NB4 (cell line): ENCODE results near the gene ENOSF1.

Experiments
- MYC ChIP-seq: IDR thresholded peaks from 2 replicates; pipeline ENCODE4 v1.6.1; 2011; ENCODE audit warnings: low read depth, low read length
- POLR2A ChIP-seq: IDR thresholded peaks from 2 replicates; pipeline ENCODE4 v1.6.1; 2011; ENCODE audit warnings: mild to moderate bottlenecking; ENCODE audit not compliant: insufficient read length; ENCODE audit errors: extremely low read depth
- TF ChIP-seq, protein P1 (sequence below): IDR thresholded peaks from one replicate; pipeline ENCODE4 v1.5.1; 2012; ENCODE audit warnings: low read depth, low read length
- TF ChIP-seq, protein P2 (sequence below): IDR thresholded peaks from 2 replicates; pipeline ENCODE4 v1.6.1; 2011; ENCODE audit warnings: low read depth, low read length

DNA sequence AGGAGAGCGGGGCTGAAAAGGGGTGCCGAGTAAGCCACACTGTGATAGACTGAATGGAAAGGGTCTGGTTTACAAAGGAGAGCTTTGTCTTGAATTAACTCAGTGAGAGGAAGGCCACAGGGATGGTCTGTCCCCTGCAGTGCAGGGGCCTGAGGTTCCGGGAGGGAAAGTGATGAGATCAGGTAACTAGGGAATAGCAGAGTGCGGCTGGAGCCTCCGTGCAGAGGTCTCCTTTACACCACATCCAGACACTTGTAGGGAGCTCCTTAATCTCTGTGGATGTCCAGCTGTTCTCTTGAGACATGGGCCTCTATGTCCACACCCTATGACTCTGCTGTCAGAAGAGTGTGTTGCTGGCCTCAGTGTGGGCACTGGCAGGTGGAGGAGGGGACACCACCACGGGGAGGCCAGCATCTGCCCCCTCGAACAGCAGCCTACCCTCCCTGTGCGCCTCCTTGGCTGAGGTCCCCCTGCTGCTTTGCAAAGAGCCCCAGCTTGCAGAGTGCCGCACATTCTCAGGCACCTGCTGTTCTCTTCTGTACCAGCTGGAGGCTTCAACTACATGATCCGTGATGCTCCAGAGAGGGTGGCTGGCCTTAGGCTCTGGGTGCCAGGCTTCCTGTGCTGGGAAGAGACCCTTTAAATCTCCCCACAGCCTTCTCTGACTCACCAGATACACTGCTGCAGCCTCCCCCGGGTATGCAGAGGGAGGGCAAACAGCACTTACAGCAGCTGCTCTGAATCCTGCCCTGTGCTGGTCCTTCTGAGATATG is 25.9 kb downstream of the ENOSF1 start:
- TF ChIP-seq, protein P1, sequence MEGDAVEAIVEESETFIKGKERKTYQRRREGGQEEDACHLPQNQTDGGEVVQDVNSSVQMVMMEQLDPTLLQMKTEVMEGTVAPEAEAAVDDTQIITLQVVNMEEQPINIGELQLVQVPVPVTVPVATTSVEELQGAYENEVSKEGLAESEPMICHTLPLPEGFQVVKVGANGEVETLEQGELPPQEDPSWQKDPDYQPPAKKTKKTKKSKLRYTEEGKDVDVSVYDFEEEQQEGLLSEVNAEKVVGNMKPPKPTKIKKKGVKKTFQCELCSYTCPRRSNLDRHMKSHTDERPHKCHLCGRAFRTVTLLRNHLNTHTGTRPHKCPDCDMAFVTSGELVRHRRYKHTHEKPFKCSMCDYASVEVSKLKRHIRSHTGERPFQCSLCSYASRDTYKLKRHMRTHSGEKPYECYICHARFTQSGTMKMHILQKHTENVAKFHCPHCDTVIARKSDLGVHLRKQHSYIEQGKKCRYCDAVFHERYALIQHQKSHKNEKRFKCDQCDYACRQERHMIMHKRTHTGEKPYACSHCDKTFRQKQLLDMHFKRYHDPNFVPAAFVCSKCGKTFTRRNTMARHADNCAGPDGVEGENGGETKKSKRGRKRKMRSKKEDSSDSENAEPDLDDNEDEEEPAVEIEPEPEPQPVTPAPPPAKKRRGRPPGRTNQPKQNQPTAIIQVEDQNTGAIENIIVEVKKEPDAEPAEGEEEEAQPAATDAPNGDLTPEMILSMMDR = no peak
- TF ChIP-seq POLR2A (no peak), MYC (no peak)
- TF ChIP-seq, protein P2, sequence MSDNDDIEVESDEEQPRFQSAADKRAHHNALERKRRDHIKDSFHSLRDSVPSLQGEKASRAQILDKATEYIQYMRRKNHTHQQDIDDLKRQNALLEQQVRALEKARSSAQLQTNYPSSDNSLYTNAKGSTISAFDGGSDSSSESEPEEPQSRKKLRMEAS = no peak
